ENCODE results near the gene NKX2-3. TPM values are rescaled to one million over a fixed set of nuclear protein-coding genes. Genes with fewer than 3 reads are reported as not detected.

The NKX2-3 gene
- total RNA-seq (2022; extraction: Qiagen RNA extraction; ENCODE audit: low read depth), result 0.07 to 0.08 TPM (median 0.08 TPM) in 3 of 5 replicates, not detected in the others

DNA sequence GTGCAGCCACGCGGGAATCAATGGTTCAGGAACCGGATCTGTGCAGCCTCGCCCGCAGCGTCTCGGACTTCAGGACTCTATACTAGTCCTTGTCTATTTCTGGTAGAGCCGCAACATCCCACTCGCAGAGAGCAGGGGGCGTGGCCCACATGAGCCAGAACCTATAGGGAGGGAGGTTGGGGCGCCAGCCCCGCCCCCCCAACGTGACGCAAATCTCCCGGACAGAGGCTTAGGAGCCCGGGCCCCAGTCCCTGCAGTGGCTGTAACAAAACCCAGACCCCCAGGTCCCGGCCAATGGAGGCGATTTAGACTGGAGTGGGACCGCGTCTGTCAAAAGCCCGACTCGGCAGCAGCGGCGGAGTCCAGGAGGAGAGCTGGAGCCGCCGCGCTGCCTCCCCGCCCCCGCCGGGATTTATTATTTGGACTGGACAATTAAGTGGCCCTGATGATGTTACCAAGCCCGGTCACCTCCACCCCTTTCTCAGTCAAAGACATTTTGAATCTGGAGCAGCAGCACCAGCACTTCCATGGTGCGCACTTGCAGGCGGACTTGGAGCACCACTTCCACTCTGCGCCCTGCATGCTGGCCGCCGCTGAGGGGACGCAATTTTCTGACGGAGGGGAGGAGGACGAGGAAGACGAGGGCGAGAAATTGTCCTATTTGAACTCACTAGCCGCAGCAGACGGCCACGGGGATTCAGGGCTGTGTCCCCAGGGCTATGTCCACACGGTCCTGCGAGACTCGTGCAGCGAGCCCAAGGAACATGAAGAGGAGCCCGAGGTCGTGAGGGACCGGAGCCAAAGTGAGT is at the start of gene NKX2-3:
NKX2-3 (plus strand) TSS at position 256 of the 809 bp plus-strand sequence; CDS start at position 446, 190 bp downstream.

Other genes with a start within 250 kb of the NKX2-3 start
- 24.0 to 32.5 TPM (median 30.1 TPM) in 5 replicates for gene CNNM1, start 203.6 kb upstream of the NKX2-3 start, total RNA-seq (2022; extraction: Qiagen RNA extraction; ENCODE audit: low read depth)
- gene GOT1, start 102.3 kb upstream of the NKX2-3 start, total RNA-seq (2022; extraction: Qiagen RNA extraction; ENCODE audit: low read depth), result 31.8 to 39.8 TPM (median 35.2 TPM) in 5 replicates
- gene SLC25A28, start 87.5 kb downstream of the NKX2-3 start, total RNA-seq (2022; extraction: Qiagen RNA extraction; ENCODE audit: low read depth), result 21.8 to 27.2 TPM (median 25.5 TPM) in 5 replicates
- 8.7 to 13.7 TPM (median 12.8 TPM) in 5 replicates for gene ENTPD7, start 126.6 kb downstream of the NKX2-3 start, total RNA-seq (2022; extraction: Qiagen RNA extraction; ENCODE audit: low read depth)
- 27.1 to 32.7 TPM (median 30.0 TPM) in 5 replicates for gene COX15, start 199.2 kb downstream of the NKX2-3 start, total RNA-seq (2022; extraction: Qiagen RNA extraction; ENCODE audit: low read depth)
- 32.6 to 38.3 TPM (median 33.9 TPM) in 5 replicates for gene CUTC, start 199.3 kb downstream of the NKX2-3 start, total RNA-seq (2022; extraction: Qiagen RNA extraction; ENCODE audit: low read depth)
- 126 to 164 TPM (median 138 TPM) in 5 replicates for gene ABCC2, start 249.7 kb downstream of the NKX2-3 start, total RNA-seq (2022; extraction: Qiagen RNA extraction; ENCODE audit: low read depth)

Measured in A549 treated with GW870086 at 1 μM for 4 hours (cell line).